GM12865 (cell line): ENCODE data around the gene AREL1.

ENCODE experiments used
- DNase-seq: peaks from one replicate; pipeline ENCODE4 v3.0.0; 2010; ENCODE audit warnings: low read depth
- H3K4me3 ChIP-seq: 2 replicates; pipeline ENCODE4 v1.5.1; 2011; ENCODE audit warnings: mild to moderate bottlenecking, low read depth, low read length, control low read depth
- CTCF ChIP-seq: IDR thresholded peaks from 2 replicates; pipeline ENCODE4 v1.5.1; 2011; ENCODE audit warnings: low read length, control low read depth, low read depth, inconsistent platforms; ENCODE audit not compliant: insufficient read depth; ENCODE audit errors: missing control alignments

Gene AREL1

GRCh38 chr14:74739293-74740030 is 26.6 kb upstream of the AREL1 start:
- no peak for DNase-seq
- TF ChIP-seq CTCF = no peak
- H3K4me3 ChIP-seq = no peak overlapping the region

GRCh38 chr14:74737753-74738325 is 25.0 kb upstream of the AREL1 start:
- no peak for TF ChIP-seq CTCF
- no peak for DNase-seq
- H3K4me3 ChIP-seq = no peak overlapping the region

- no peak for TF ChIP-seq CTCF
- DNase-seq = no peak
- no peak overlapping the region for H3K4me3 ChIP-seq
Observed at GRCh38 chr14:74735125-74735524, 22.2 kb upstream of the AREL1 start.

- no peak overlapping the region for H3K4me3 ChIP-seq
- no peak for TF ChIP-seq CTCF
- no peak for DNase-seq
Observed at GRCh38 chr14:74733221-74733620, 20.3 kb upstream of the AREL1 start.

GRCh38 chr14:74732387-74732786 is 19.5 kb upstream of the AREL1 start:
- no peak for DNase-seq
- TF ChIP-seq CTCF = no peak
- H3K4me3 ChIP-seq = no peak overlapping the region

- TF ChIP-seq CTCF = no peak
- DNase-seq = no peak
Observed at GRCh38 chr14:74723134-74723533, 10.3 kb upstream of the AREL1 start.

GRCh38 chr14:74720526-74720925 is 7.6 kb upstream of the AREL1 start:
- no peak for DNase-seq
- H3K4me3 ChIP-seq = no peak overlapping the region
- no peak for TF ChIP-seq CTCF

More at GRCh38 chr14:74723134-74723533, 10.3 kb upstream of the AREL1 start:
- H3K4me3 ChIP-seq = no peak overlapping the region
